IMR-90 (cell line): ENCODE measurements around the gene HSD17B4. TPM values are rescaled to one million over a fixed set of nuclear protein-coding genes. Genes with fewer than 3 reads are reported as not detected.
"Not testable (repeated sequence)": the region's sequence is repeated elsewhere in the genome, so short reads cannot be mapped to it uniquely, and the experiment has no call there.

Source experiments
- ATAC-seq: fragments of 200-7000 bp; cut with Tn5 transposase; 2 replicates; pipeline ENCODE4 v1.9.1; 2020; ENCODE audit warnings: low read depth, mild to moderate bottlenecking, moderate library complexity
- BruUV-seq: library from RNA; stranded (reverse); fragments of 400-500 nt; replicated peaks from 2 replicates; lab custom pipeline; 2021; lab: Mats Ljungman, UMichigan
- CTCF ChIA-PET: fragments of 300-600 bp; formaldehyde crosslinking; extraction: SDS; loops from one replicate; lab custom pipeline; 2021; ENCODE audit warnings: antibody characterized with exemption; lab: Yijun Ruan, JAX
- POLR2A ChIA-PET: fragments of 300-600 bp; sonication (Branson Sonifier 250); formaldehyde crosslinking; loops from one replicate; lab custom pipeline; 2022; ENCODE audit warnings: antibody characterized with exemption; ENCODE audit not compliant: unreplicated experiment; lab: Charles Lee
- DNase-seq: peaks from one replicate; pipeline ENCODE4 v3.0.0; 2013
- H2AFZ ChIP-seq: replicated peaks from 2 replicates; pipeline ENCODE3; 2013; ENCODE audit warnings: low read length, mild to moderate bottlenecking; ENCODE audit not compliant: poor library complexity
- H2AK5ac ChIP-seq: 2 replicates; pipeline ENCODE4 v1.6.1; 2013; ENCODE audit warnings: low read depth, low read length, inconsistent platforms
- H2AK9ac ChIP-seq: replicated peaks from 2 replicates; pipeline ENCODE3; 2013; ENCODE audit warnings: mild to moderate bottlenecking, low read depth, low read length, moderate library complexity; ENCODE audit not compliant: poor library complexity
- H2BK120ac ChIP-seq: 2 replicates; pipeline ENCODE4 v1.6.1; 2013; ENCODE audit warnings: low read depth, low read length, inconsistent platforms
- H2BK15ac ChIP-seq: 3 replicates; pipeline ENCODE4 v1.6.1; 2013; ENCODE audit warnings: low read depth, low read length, inconsistent platforms
- H2BK20ac ChIP-seq: 2 replicates; pipeline ENCODE4 v1.6.1; 2013; ENCODE audit warnings: low read depth, mild to moderate bottlenecking, inconsistent platforms, low read length, moderate library complexity
- H2BK5ac ChIP-seq: 2 replicates; pipeline ENCODE4 v1.6.1; 2013; ENCODE audit warnings: mild to moderate bottlenecking, low read depth, low read length, inconsistent platforms; ENCODE audit not compliant: poor library complexity, severe bottlenecking
- H3K14ac ChIP-seq: replicated peaks from 2 replicates; pipeline ENCODE4 v1.6.1; 2013; ENCODE audit warnings: low read depth, low read length, inconsistent platforms
- H3K18ac ChIP-seq: 2 replicates; pipeline ENCODE4 v1.6.1; 2013; ENCODE audit warnings: low read depth, low read length, control low read depth
- H3K23ac ChIP-seq: 2 replicates; pipeline ENCODE4 v1.6.1; 2013; ENCODE audit warnings: low read depth, low read length, inconsistent platforms
- H3K27ac ChIP-seq: 2 replicates; pipeline ENCODE4 v1.5.1; 2013; ENCODE audit warnings: mild to moderate bottlenecking, control low read depth, low read length; ENCODE audit not compliant: insufficient read depth
- H3K27me3 ChIP-seq: 2 replicates; pipeline ENCODE4 v1.6.1; 2013; ENCODE audit warnings: low read length; ENCODE audit not compliant: control insufficient read depth, insufficient read depth
- H3K36me3 ChIP-seq: 2 replicates; pipeline ENCODE4 v1.6.1; 2013; ENCODE audit warnings: low read length, mixed read lengths; ENCODE audit not compliant: control insufficient read depth, insufficient read depth
- H3K4ac ChIP-seq: 2 replicates; pipeline ENCODE4 v1.6.1; 2013; ENCODE audit warnings: low read depth, low read length, inconsistent platforms
- H3K4me1 ChIP-seq: 2 replicates; pipeline ENCODE4 v1.6.1; 2013; ENCODE audit warnings: low read length, mixed read lengths; ENCODE audit not compliant: control insufficient read depth, insufficient read depth
- H3K4me2 ChIP-seq: 2 replicates; pipeline ENCODE4 v1.6.1; 2013; ENCODE audit warnings: low read depth, mild to moderate bottlenecking, control low read depth, low read length, moderate library complexity
- H3K4me3 ChIP-seq: 2 replicates; pipeline ENCODE4 v1.5.1; 2013; ENCODE audit warnings: low read depth, mild to moderate bottlenecking, control low read depth, low read length, moderate library complexity; ENCODE audit not compliant: insufficient read depth
- H3K56ac ChIP-seq: 2 replicates; pipeline ENCODE4 v1.6.1; 2013; ENCODE audit warnings: low read length, inconsistent platforms; ENCODE audit not compliant: insufficient read depth; ENCODE audit errors: extremely low read depth
- H3K79me1 ChIP-seq, 2 experiments: 2 replicates each; pipeline ENCODE4 v1.6.1; 2013; ENCODE audit warnings: low read length in 2 of 2, inconsistent platforms in 1 of 2, low read depth in 1 of 2
- H3K9ac ChIP-seq: 2 replicates; pipeline ENCODE4 v1.6.1; 2013; ENCODE audit warnings: low read depth, low read length, control low read depth
- H3K9me1 ChIP-seq: 2 replicates; pipeline ENCODE4 v1.6.1; 2013; ENCODE audit warnings: low read length, inconsistent platforms; ENCODE audit not compliant: insufficient read depth
- H3K9me3 ChIP-seq: 2 replicates; pipeline ENCODE4 v1.6.1; 2013; ENCODE audit warnings: low read length; ENCODE audit not compliant: control insufficient read depth, insufficient read depth
- H4K20me1 ChIP-seq: 2 replicates; pipeline ENCODE4 v1.6.1; 2013; ENCODE audit warnings: low read length, inconsistent platforms; ENCODE audit not compliant: insufficient read depth
- H4K5ac ChIP-seq: 2 replicates; pipeline ENCODE4 v1.6.1; 2013; ENCODE audit warnings: mild to moderate bottlenecking, low read depth, low read length, control low read depth
- H4K8ac ChIP-seq, 2 experiments: 2 replicates each; pipeline ENCODE4 v1.6.1; 2013; ENCODE audit warnings: low read depth in 2 of 2, low read length in 2 of 2, control low read depth in 1 of 2, inconsistent platforms in 1 of 2
- H4K91ac ChIP-seq: 2 replicates; pipeline ENCODE4 v1.6.1; 2013; ENCODE audit warnings: low read depth, low read length, inconsistent platforms; ENCODE audit not compliant: insufficient read depth
- WGBS, 2 experiments: methylation state at CpG; one replicate each; pipeline versions ENCODE4 v1.1.5 to v1.1.7; 2013; ENCODE audit warnings: missing lambda C conversion rate in 2 of 2; ENCODE audit not compliant: insufficient read length in 1 of 2; ENCODE audit errors: extremely low coverage in 2 of 2; 5-methylcytosine and 5-hydroxymethylcytosine counted together
- dilution Hi-C: fragments of 300-500 bp; cut with HindIII; formaldehyde crosslinking; loops from one replicate; pipeline ENCODE4 v1.14.3; 2018; ENCODE audit warnings: low sequenced_read_pairs; ENCODE audit not compliant: unreplicated experiment
- in situ Hi-C: fragments of 300-500 bp; cut with MboI; formaldehyde crosslinking; loops from 3 replicates; pipeline ENCODE4 v1.14.3; 2019; ENCODE audit warnings: low sequenced_read_pairs, inconsistent platforms, mixed read lengths
- intact Hi-C: fragments of 100-400 bp; cut with micrococcal nuclease; formaldehyde crosslinking; loops from 2 replicates; pipeline ENCODE4 v1.10.0; 2022
- polyA plus RNA-seq, 3 experiments: library from polyadenylated mRNA; depleted of rRNA; stranded (reverse); fragments of >200 nt; gene quantifications; 2 replicates each; pipeline ENCODE4 v1.2.3, GENCODE V29; 2012; ENCODE audit warnings: low replicate concordance in 1 of 3
- total RNA-seq: library from RNA; depleted of rRNA; stranded (reverse); fragments of >200 nt; gene quantifications from 2 replicates; pipeline ENCODE4 v1.2.3, GENCODE V29; 2012

The HSD17B4 gene
- total and polyA plus RNA-seq, 2 of the 4 experiments (the other 2 are of a cell fraction), result 95.1 to 154 TPM

DNA sequence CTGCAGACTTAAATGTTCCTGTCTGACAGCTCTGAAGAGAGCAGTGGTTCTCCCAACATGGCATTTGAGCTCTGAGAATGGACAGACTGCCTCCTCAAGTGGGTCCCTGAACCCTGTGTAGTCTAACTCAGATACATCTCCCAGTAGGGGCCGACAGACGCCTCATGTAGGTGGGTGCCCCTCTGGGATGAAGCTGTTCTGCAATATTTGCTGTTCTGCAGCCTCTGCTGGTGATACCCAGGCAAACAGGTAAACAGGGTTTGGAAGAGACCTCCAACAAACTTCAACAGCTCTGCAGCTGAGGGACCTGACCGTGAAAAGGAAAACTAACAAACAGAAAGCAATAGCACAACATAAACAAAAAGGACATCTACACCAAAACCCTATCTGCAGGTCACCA is 12.7 kb upstream of the HSD17B4 start:
- BruUV-seq, in situ Hi-C loops, H3K4ac ChIP-seq, H3K9ac ChIP-seq, H2AFZ ChIP-seq, H3K27ac ChIP-seq, H3K79me1 ChIP-seq, H2AK5ac ChIP-seq, H3K36me3 ChIP-seq, H4K91ac ChIP-seq, H3K4me3 ChIP-seq, H3K9me3 ChIP-seq, H2BK120ac ChIP-seq, H3K56ac ChIP-seq, H2AK9ac ChIP-seq, dilution Hi-C loops, H3K4me2 ChIP-seq, H2BK5ac ChIP-seq, H4K5ac ChIP-seq, H4K8ac ChIP-seq, H3K14ac ChIP-seq, H3K9me1 ChIP-seq, H3K18ac ChIP-seq, DNase-seq, intact Hi-C loops, ATAC-seq, H2BK15ac ChIP-seq, POLR2A ChIA-PET, H3K27me3 ChIP-seq, H3K4me1 ChIP-seq, H3K23ac ChIP-seq, H2BK20ac ChIP-seq, CTCF ChIA-PET, H4K20me1 ChIP-seq: not testable (repeated sequence)
- WGBS, 2 experiments, result no CpG with 5 or more reads among the region's 3 CpGs

DNA sequence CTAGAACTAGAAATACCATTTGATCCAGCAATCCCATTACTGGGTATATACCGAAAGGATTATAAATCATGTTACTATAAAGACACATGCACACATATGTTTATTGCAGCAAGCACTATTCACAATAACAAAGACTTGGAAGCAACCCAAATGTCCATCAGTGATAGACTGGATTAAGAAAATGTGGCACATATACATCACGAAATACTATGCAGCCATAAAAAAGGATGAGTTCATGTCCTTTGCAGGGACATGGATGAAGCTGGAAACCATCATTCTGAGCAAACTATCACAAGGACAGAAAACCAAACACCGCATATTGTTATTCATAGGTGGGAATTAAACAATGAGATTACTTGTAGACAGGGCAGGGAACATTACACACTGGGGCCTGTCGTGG is 7.7 kb upstream of the HSD17B4 start:
- H3K14ac ChIP-seq, H2BK15ac ChIP-seq, in situ Hi-C loops, H3K9ac ChIP-seq, H4K5ac ChIP-seq, H4K8ac ChIP-seq, H3K9me1 ChIP-seq, H2BK5ac ChIP-seq, H3K4me1 ChIP-seq, H2BK20ac ChIP-seq, CTCF ChIA-PET, H3K18ac ChIP-seq, H2BK120ac ChIP-seq, intact Hi-C loops, H2AFZ ChIP-seq, H3K27me3 ChIP-seq, POLR2A ChIA-PET, H3K27ac ChIP-seq, H2AK9ac ChIP-seq, H3K36me3 ChIP-seq, H3K23ac ChIP-seq, H3K56ac ChIP-seq, H4K20me1 ChIP-seq, H3K4me2 ChIP-seq, DNase-seq, ATAC-seq, H3K9me3 ChIP-seq, dilution Hi-C loops, H3K4me3 ChIP-seq, BruUV-seq, H4K91ac ChIP-seq, H3K79me1 ChIP-seq, H3K4ac ChIP-seq, H2AK5ac ChIP-seq: not testable (repeated sequence)
- WGBS, 2 experiments, result no CpG with 5 or more reads among the region's 4 CpGs
